Left colon (tissue), 2 donors: ENCODE data around the gene MACROD2. TPM values are rescaled to one million over a fixed set of nuclear protein-coding genes. Genes with fewer than 3 reads are reported as not detected.

Experiments used
- ATAC-seq: fragments of 200-7000 bp; cut with Tn5 transposase; one replicate; pipeline ENCODE4 v1.9.1; 2020; ENCODE audit warnings: mild to moderate bottlenecking, moderate library complexity
- DNase-seq, 2 donors: peaks; one replicate each; pipeline ENCODE4 v3.0.0-alpha.2; 2020
- intact Hi-C, 2 donors: fragments of 100-400 bp; cut with DNase I in 1 of 2; cut with micrococcal nuclease in 1 of 2; formaldehyde crosslinking; loops; one replicate each; pipeline versions ENCODE4 v1.11.2 to v1.14.0; 2022; cut with DNase I, micrococcal nuclease
- total RNA-seq, 2 donors: library from RNA; stranded (reverse); fragmentation: NEBNext Ultra II Directional; extraction: Animal tissue kit (Norgen Biotek cat#: 25700); gene quantifications; one replicate each; pipeline ENCODE4 v1.2.1, GENCODE V29; 2021
- donor health status: DM: no; HTN: no; CAD: no.
- donor health status: DM: yes; HTN: yes; CAD: no.

Gene MACROD2
- total RNA-seq, 2 donors from 2014 or later = 5.2 to 6.6 TPM

DNA sequence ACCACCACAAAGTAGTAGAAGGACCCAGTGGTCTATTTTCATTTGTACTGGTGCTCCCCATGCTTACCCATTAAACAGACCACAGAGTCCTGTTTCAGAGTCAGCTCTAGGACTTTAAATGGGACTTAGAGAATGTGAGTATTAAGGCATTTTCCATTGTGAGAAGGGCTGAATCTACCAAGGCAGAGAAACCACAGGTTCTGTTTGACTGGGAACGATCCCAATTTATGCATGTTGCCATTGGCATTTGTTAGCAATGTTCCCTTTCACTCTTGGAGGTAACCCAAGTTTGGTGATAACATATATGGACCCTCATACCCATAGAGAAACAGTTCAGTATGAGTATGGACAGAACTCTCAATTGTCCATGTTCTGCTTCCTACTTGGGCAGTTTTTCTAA lies 1905.1 kb downstream of the MACROD2 start:
- DNase-seq (no peak), ATAC-seq (no peak)
- intact Hi-C loops = no loop called here

DNA sequence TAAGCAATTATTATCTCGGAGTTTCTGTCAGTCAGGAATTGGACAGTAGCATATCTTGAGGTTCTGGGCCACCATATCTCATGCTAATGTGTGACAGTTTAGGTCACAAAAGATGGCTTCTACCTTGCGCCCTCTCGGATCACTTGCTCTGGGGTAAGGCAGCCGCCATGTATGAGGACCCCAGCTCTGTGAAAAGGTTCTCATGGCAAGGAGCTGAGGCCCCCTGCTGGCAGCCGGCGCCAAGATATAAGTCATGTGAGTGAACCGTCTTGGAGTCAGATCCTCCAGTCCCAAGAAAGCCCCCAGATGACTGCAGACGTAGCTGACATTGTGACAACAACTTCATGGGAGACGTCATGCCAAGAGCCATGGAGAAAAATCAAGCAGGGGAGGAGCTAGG lies 1907.2 kb downstream of the MACROD2 start:
- no peak for ATAC-seq
- intact Hi-C loops = no loop called here
- peak in 1 of 2 donors; percentile 7 for DNase-seq

DNA sequence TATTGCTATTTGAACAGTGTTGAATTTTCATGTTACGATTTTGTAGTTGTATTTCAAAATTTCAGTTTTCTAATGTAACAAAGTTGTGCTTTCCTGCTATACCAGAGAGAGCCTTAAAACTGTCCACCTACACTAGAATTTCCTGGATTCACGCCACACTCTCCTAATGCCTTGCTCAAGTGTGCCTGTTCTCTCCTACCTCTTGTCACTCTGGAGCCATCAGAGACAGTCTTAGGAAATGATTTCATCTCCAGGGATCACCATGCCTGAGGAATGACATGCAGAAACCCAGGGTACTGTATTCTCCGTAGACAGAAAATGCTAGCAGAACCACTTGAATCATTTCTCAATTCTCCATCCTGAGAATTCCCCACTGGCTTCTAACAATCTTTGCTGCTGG lies 1910.3 kb downstream of the MACROD2 start:
- intact Hi-C loops = no loop called here
- no peak for ATAC-seq
- DNase-seq = no peak

DNA sequence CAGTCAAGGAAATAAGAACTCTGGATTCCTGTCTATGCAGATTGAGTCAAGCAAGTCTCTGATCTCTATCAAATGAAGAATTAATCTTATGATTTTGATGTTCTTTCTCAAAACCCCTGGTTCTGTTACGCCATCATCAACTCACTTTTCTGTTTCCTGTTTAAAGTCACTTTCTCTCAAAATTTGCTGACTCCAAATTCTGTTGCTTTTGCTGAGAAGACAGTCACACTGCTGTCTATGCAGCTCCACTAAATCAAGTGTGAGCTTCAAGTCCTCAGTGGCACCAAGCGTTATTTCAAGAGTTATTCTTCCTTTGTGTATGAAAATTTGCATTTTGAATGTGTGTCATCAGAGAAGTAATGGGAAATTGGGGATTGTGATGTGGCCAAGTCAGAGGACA lies 1914.7 kb downstream of the MACROD2 start:
- ATAC-seq (no peak), DNase-seq (no peak)
- intact Hi-C loops = no loop called here

DNA sequence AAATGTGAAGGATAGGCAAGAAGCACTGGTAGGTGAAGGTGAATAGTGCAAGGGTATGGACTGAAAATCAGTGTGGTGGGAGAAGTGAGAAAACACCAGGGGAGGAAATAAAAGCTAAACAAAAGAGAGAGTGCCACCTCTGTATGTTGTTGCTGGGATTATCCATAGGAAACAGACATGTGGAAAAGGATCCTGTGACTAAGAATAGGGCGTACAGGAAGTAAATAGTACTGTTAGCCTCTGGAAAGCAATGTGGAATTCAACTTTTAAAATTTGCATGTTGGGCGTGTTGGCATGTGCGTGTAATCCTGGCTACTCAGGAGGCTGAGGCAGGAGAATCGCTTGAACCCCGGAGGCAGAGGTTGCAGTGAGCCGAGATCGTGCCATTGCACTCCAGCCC lies 1916.3 kb downstream of the MACROD2 start:
- intact Hi-C loops = no loop called here
- ATAC-seq = no peak
- DNase-seq = no peak

DNA sequence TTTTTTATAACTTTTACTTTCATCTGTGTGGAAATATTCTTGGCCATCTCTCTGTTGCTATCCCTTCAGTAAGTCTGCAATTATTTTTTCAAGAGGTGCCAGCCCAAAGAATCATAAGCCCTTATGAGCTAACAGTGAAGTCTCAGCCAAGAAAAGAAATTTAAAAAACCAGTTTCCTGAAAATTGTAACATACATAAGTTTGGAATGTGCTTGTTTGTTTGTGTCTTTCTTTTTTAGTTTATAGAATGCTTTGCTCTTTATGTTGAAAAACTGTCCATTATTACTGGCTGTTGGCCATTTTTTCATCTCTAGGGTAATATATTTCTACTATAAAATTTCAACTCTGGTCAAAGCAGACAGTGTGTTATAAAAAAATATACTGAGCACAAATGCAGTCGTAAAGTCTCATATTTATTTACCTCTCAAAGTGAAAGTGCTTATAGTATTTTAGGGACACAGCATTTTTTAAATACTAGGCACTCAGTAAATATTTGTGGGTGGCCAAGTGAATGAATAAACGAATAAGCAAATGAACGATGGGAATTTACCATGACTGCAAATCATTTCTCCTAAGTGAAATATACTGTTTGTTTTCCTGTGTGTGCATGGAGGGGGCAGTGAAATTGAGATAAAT lies 1918.2 kb downstream of the MACROD2 start:
- ATAC-seq (no peak), DNase-seq (no peak)
- intact Hi-C loops = no loop called here

DNA sequence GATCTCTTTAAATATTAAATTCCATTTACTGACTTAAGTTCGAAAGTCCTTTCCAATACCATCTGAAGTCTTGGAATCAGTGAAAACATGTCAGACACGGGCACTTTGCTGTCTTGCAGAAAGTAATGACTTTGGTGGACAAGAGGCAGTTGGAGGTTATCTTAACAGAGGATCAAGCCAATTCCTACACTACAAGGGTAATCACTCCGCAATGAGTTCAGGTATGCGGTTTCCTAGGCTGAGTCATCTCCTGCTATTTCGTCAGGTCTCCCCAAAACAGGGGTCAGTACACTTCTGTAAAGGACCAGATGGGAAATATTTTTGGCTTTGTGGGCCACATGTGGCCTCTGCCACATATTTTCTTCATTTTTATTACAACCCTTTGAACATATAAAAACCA lies 1921.3 kb downstream of the MACROD2 start:
- intact Hi-C loops = no loop called here
- no peak for DNase-seq
- ATAC-seq = no peak

DNA sequence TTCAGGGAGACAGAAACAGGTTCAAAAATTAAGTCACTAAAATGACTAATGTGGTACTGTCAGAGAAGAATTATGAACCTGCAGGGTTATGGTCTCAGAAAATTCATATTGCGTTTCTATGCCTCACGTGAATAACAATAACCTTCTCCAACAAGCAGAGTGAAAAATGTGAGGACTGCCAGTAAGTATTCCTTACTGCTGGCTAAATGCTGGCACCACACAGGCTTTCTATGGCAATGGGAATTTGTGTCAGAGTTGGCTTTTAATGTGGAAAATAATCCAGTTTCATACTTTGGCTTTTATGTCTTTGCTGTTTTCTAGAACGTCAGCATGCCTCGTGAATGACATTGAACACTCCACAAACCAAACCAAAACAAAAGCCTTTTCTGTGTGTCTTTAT lies 1922.0 kb downstream of the MACROD2 start:
- ATAC-seq = no peak
- intact Hi-C loops = no loop called here
- no peak for DNase-seq

DNA sequence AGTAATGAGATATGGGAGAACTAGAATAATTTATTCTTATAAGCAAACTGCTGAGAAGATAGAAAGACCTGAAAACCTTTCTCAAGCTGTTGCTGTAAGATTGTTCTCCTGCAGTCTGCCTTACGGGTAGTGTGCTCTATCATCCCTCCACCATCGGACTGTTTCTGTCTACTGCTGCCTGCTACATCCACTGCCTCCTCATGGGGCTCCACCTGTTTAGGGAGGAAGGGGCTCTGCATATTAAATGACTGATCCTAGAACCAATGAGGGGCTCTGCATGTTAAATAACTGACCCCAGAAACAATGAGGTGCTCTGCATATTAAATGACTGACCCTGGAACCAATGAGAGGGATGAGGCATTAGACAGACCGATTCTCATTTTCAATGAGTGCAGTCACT lies 1923.3 kb downstream of the MACROD2 start:
- DNase-seq = no peak
- ATAC-seq = no peak
- intact Hi-C loops = no loop called here

DNA sequence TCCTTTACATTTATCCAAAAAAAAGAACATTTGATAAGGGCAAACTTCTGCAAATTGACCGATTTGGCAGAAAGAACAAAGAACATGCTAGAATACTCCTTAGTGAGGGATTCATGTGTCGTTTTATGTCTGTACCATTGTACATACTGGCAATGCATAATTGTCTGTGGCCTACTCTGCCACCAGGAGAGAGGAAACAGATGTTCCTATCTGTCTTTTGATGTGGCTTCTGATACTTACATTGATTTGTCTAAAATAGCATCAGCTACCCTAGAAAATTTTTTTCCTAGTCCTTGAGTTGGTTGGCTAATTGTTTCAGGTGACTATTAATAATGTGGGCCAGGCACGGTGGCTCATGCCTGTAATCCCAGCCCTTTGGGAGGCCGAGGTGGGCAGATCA lies 1923.8 kb downstream of the MACROD2 start:
- no peak for DNase-seq
- intact Hi-C loops = no loop called here
- no peak for ATAC-seq

DNA sequence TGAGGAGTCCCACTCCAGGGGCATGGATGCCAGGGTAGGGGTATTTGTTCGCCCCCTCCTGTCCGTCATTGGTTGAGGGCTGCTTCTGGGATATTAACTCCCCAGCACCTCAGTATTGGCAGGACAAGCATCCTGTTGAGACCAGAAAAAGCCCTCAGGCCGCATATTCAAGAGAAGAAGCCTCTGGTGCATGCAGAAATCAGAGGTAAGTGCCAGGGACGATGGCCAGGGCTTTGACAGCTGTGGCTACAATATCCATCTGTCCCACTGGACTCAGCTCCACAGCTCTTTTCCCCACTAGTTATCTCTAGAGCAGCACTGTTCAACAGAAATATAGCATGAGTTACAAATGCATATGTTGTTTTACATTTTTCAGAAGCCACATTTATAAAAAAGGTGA lies 1926.6 kb downstream of the MACROD2 start:
- ATAC-seq (no peak), DNase-seq (no peak)
- intact Hi-C loops = no loop called here

DNA sequence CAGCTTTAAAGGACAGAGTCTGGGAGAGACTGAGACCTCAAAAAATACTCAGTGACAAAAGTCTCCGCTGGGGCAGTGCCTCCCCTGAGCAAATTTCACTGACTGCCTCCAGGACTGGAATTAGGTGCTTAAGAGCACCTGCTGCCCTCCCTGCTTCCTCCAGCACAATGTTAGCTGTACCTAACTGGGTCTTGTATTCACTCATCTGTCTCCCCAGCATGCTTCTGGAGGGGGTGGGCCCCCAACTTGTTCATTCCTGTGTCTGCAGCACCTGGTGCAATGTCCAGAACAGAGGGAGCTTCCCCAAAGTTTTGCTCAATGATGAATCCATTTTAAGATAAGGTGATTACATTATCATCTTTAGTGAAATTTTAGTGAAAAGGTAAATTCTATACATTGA lies 1927.2 kb downstream of the MACROD2 start:
- no peak for ATAC-seq
- intact Hi-C loops = no loop called here

DNA sequence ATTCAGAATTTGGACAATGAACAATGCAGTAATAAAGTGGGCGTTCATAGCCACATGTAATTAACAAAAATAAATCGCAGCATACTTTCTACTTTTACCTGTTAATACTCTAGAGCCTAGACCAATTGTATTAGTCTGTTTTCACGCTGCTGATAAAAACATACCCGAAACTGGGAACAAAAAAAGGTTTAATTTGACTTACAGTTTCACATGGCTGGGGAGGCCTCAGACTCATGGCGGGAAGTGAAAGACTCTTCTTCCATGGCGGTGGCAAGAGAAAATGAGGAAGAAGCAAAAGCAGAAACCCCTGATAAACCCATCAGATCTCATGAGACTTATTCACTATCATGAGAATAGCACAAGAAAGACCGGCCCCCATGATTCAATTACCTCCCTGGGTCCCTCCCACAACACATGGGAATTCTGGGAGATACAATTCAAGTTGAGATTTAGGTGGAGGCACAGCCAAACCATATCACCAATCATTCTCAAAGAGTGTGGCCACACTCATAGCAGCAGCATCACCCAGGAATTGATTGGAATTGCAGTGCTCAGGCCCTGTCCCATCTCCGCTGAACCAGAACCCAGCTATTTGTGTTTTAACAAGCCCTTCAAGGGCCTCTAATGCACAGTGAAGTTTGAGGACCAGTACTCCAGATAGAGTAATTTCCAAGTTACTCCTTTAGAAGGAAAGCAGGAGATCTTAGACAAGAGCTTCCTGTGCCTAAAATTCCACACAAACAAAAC lies 1927.9 kb downstream of the MACROD2 start:
- ATAC-seq = no peak
- intact Hi-C loops = no loop called here
- no peak for DNase-seq

More for the DNA sequence above, 1927.2 kb downstream of the MACROD2 start:
- DNase-seq = no peak

DNA sequence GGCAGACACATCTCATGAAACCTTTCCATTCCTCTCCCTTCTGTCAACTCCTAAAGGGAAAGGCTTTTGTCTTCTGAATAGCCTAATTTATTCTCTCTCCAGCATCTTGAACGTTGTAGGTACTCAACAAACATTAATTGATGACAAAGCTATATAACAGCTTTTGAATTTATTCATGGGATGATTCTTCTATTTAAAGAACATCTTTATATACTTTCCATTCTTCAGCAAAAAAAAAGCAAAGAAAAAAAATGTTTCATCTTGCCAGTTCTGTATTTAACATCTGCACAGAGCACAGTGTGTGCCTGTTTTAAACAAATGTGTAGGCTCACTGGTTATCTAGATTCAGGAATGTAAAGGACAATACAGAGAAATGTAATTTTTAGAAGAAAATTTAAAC lies 1929.2 kb downstream of the MACROD2 start:
- DNase-seq (no peak), ATAC-seq (no peak)
- intact Hi-C loops = no loop called here

DNA sequence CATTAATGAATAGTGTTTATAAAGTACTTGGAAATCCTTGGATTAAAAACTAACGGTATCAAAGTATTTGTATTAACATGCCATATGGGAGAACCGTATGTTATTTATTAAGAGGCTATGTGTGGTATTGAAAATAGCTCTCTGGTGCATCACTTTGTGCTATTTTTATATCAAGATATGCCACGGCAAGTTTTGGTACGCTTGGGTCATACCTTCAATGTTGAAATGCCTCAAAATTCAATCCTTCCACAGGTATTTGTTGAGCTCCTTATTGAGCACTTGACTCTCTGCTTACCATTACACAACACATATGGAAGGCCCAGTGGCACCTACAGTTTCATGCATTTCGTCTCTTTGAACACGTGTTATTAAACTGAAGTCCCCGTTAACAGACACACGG lies 1930.1 kb downstream of the MACROD2 start:
- DNase-seq = no peak
- intact Hi-C loops = no loop called here

DNA sequence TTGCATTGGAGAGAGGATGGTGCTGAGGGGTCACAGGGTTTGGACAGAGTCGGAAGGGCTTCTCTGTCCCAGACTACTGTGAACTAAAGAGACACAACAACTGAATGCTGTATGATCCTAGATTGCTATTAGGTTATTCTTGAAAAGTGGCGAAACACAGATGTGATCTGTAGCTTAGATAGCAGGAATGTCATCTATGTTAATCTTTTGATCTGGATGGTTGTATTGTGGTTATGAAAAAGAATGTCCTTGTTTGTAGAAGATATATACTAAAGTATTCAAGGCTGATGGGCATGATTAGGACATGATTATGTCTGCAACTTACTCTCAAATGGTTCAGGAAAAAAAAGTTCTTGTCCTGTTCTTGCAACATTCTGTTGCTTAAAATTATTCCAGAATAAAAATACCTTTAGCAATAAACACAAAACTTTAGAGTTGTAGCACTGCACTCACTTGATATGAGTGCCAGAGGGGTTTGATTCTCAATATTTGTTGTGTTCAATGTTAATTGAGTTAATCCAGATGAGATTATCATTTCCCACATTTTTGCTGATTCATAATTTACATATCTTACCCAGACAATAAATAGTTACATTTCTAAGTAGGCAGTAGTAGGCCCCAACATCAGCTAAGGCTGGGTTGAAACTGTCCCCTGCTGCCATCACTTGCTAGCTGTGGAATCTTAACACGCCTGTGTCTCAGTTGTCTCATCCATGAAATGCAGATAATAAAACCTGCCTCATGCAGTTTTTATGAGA lies 1932.8 kb downstream of the MACROD2 start:
- intact Hi-C loops = no loop called here
- ATAC-seq (no peak), DNase-seq (no peak)

More for the DNA sequence above, 1930.1 kb downstream of the MACROD2 start:
- ATAC-seq = no peak

DNA sequence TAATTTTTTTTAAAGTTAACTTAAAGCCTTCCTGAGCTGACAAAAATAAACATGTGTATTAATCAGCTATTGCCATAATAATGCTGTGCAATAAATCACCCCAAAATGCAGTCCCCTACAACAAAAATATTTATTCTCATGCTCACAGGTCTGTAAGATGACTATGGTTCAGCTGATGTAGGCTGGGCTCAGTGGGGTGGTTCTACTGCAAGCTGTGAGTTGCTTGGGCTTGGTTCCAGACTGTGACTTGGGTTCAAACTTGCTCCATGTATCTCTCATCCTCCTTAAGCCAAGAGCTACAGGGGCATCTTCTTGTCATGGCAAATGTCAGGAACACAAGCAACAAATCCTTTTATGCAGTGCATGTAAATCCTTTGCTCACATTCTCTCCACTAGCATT lies 1933.6 kb downstream of the MACROD2 start:
- intact Hi-C loops = no loop called here
- ATAC-seq = no peak
- no peak for DNase-seq

DNA sequence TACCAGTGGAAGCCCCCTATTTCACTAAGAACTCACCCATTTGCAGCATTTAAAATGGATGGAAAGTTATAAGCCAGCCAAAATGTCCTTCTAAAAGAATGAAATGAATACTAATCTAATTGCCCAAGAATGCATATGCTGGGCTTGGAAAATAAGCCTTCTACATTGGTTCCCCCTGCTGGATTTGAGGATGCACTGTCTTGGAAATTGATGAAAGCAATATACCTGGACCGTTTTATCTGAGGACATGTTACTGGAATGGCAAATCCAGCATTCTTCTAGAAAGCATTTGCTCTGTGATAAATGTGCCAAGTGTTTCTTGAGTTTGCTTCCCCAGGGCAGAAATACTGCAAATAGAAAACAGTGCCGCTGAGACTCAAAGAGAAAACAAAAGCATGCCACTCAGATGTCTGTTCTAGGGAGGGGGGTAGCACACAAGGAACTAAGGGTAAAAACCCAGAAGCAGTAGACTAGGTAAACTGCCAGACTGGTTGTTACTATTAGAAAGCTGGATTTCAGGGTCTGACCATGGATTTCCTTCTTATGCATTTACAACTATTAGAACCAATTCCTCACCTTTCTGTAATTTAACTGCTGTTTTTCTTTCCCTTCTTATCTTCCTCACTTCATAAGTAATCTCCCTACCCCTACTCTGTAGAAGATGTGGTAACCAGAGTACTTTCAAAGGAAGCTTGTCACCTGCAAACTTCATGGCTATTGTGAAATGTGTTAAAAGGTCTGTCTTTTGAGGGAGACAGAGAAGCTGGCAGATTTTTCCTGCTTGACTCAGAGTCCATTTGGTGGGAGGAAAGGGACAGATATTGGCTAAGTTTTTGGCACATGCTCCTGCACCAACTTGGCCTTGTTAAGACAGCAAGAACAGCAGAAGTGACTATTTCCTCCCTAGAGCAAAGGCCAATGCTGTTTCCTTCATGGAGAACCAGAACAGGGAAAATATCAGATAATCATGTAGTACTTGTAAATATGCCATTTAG lies 1935.3 kb downstream of the MACROD2 start:
- ATAC-seq (no peak), DNase-seq (no peak)
- intact Hi-C loops = no loop called here

DNA sequence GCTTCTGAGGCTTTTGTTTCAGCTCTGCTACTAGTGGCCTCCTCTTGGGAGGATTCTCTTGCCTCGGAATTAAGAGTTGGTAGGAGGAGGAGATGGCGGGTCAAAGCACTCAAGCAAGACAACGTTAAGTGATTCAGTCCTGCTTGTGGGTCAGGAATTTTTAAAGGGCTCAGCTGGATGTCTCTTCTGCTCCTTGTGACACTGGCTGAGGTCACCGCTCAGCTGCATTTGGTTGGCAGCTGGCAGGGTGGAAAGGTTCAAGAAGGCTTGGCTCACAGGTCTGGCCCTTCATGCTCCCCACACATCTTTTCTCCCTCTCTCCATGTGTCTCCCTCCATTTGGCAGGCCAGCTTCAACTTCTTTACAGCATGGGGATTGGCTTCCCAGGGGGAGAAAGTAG lies 1936.6 kb downstream of the MACROD2 start:
- DNase-seq (no peak), ATAC-seq (no peak)
- intact Hi-C loops = no loop called here
